GM12878 (cell line): ENCODE data around the gene FOXR1. TPM values are rescaled to one million over a fixed set of nuclear protein-coding genes. Genes with fewer than 3 reads are reported as not detected.

Experiments
- BMI1 ChIP-seq: fragments of 450-650 bp; IDR thresholded peaks from 2 replicates; pipeline ENCODE4 v1.6.1; 2016; ENCODE audit warnings: mild to moderate bottlenecking, moderate library complexity, borderline replicate concordance
- ESRRA ChIP-seq: IDR thresholded peaks from 2 replicates; pipeline ENCODE4 v1.6.1; 2012; ENCODE audit warnings: mild to moderate bottlenecking, low read length, improper control_type of control experiment
- RFX5 ChIP-seq: IDR thresholded peaks from 2 replicates; pipeline ENCODE4 v1.6.1; 2011; ENCODE audit warnings: low read depth, low read length, improper control_type of control experiment
- YBX1 ChIP-seq: fragments of 450-650 bp; IDR thresholded peaks from 2 replicates; pipeline ENCODE4 v1.6.1; 2016; ENCODE audit warnings: antibody characterized with exemption
- ZNF622 ChIP-seq: fragments of 450-650 bp; IDR thresholded peaks from 2 replicates; pipeline ENCODE4 v1.6.1; 2017; ENCODE audit warnings: mild to moderate bottlenecking, inconsistent platforms
- microRNA-seq: library from miRNA; unstranded; fragments of <30 nt; microRNA quantifications from one replicate; pipeline ENCODE4, GENCODE V29; 2018
- polyA plus RNA-seq, 11 experiments: library from polyadenylated mRNA; depleted of rRNA in 4 of 11; unstranded in 6 of 11; stranded (reverse) in 5 of 11; fragments of >200 nt; fragmentation: Nextera tagmentation in 4 of 11; fragmentation: Illumina TruSeq in 1 of 11; extraction: Ambion mirVana in 4 of 11; extraction: Trizol in 1 of 11; gene quantifications; 1 replicate in 1 of 11; 2 replicates in 10 of 11; pipeline versions ENCODE4 v1.2.1 to v1.2.3, GENCODE V29; 2011 to 2016; ENCODE audit warnings: inconsistent platforms in 2 of 11, missing spikeins in 2 of 11, low read depth in 1 of 11
- small RNA-seq: library from RNA; depleted of rRNA; stranded (forward); fragments of <200 nt; gene quantifications from one replicate; pipeline ENCODE3, GENCODE V24; 2014
- total RNA-seq, 4 experiments: library from RNA; depleted of rRNA in 3 of 4; stranded (reverse); fragments of >200 nt in 3 of 4; fragmentation: Illumina TruSeq in 1 of 4; extraction: Trizol in 1 of 4; gene quantifications; 2 replicates each; pipeline versions ENCODE4 v1.2.1 to v1.2.3, GENCODE V29; 2013 to 2021

The FOXR1 gene
- total and polyA plus RNA-seq, 10 of the 15 experiments (the other 5 are each of a cell fraction or from before 2014, with no cell fraction given) = not detected

DNA sequence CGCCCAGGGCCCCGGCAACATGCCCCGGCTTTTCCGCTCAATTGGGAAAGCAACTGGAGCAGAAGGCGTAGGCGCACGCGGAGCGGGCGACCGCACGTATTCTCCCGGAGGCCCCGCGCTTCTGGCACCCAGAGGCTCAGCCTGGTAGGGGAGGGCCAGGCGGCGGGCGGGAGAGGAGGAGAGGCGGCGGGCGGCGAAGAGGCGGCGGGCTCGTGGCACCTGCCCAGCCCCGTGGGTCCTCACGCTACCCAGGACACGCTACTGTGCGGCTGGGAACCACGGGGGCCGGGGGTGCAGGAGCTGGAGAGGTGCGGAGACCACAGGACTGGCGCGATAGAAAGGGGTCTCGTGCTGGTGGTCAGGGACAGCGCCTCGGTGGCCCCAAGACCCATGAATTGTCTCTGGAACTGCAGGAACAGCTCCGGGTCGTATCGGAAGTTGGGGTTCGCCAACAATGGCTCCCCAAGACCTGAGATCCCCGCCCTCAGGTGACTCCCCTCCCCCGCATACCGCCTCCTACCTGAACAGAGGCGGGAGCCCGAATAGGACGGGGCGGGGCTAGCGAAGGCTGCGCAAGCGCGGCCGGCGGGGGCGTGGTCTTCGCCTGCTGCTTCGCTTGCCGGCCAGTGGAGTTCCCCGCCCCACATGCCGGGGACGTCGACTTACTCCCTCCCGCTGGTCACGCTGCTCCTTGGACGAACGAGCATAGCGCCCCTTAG is 58.9 kb downstream of the FOXR1 start, which contains the start of gene SLC37A4 (continued):
- TF ChIP-seq BMI1 (no peak), RFX5 (no peak; the same call in 1 of the 2 replicates), ESRRA (no peak), ZNF622 (no peak), YBX1 (no peak)

Small RNA genes lying within 50 kb of the gene (microRNA-seq; reads per million reads assigned to microRNA genes)
- gene MIR3656 = not detected

Small RNA genes lying within 50 kb of the gene (small RNA-seq; reads per million reads assigned to genes)
- gene AP003392.2 (not detected), gene RF00017 (not detected), gene RF00019 (not detected), gene RN7SL688P (not detected)

Other genes starting within 250 kb of the FOXR1 start
Only the 7 nearest of the 18 such genes appear.
- gene BCL9L, start 45.8 kb upstream of the FOXR1 start, total RNA-seq (2014; rRNA removed) = 1.5 and 1.9 TPM in 2 replicates
- 0.92 and 1.9 TPM in 2 replicates for gene BCL9L, start 45.8 kb upstream of the FOXR1 start, total RNA-seq (2014; rRNA removed; fragmentation: Illumina TruSeq; extraction: Trizol)
- gene BCL9L, start 45.8 kb upstream of the FOXR1 start, total RNA-seq (2021) = 15.9 and 18.4 TPM in 2 replicates
- 0.67 and 0.84 TPM in 2 replicates for gene BCL9L, start 45.8 kb upstream of the FOXR1 start, polyA plus RNA-seq (2011; rRNA removed)
- 1.1 and 6.0 TPM in 2 replicates for gene BCL9L, start 45.8 kb upstream of the FOXR1 start, polyA plus RNA-seq (2014; fragmentation: Illumina TruSeq; extraction: Trizol)
- gene BCL9L, start 45.8 kb upstream of the FOXR1 start, polyA plus RNA-seq (2014; fragmentation: Nextera tagmentation; extraction: Ambion mirVana) = under 1 TPM; 0.04 to 0.11 TPM
- 6.1 and 8.0 TPM in 2 replicates for gene BCL9L, start 45.8 kb upstream of the FOXR1 start, polyA plus RNA-seq (2014; rRNA removed)
- under 1 TPM; 0.53 to 0.87 TPM for gene BCL9L, start 45.8 kb upstream of the FOXR1 start, polyA plus RNA-seq (2016; fragmentation: Nextera tagmentation; extraction: Ambion mirVana)
- gene UPK2, start 15.5 kb upstream of the FOXR1 start, total RNA-seq (2014; rRNA removed) = not detected in 2 replicates
- gene UPK2, start 15.5 kb upstream of the FOXR1 start, total RNA-seq (2014; rRNA removed; fragmentation: Illumina TruSeq; extraction: Trizol) = not detected in 2 replicates
- 0.31 TPM in 1 of 2 replicates, not detected in the other for gene UPK2, start 15.5 kb upstream of the FOXR1 start, total RNA-seq (2021)
- gene UPK2, start 15.5 kb upstream of the FOXR1 start, polyA plus RNA-seq (2011; rRNA removed) = 0.37 and 1.0 TPM in 2 replicates
- 0.07 TPM in 1 of 2 replicates, not detected in the other for gene UPK2, start 15.5 kb upstream of the FOXR1 start, polyA plus RNA-seq (2014; fragmentation: Illumina TruSeq; extraction: Trizol)
- gene UPK2, start 15.5 kb upstream of the FOXR1 start, polyA plus RNA-seq (2014; fragmentation: Nextera tagmentation; extraction: Ambion mirVana) = not detected
- gene UPK2, start 15.5 kb upstream of the FOXR1 start, polyA plus RNA-seq (2014; rRNA removed) = 0.20 TPM in 1 of 2 replicates, not detected in the other
- gene UPK2, start 15.5 kb upstream of the FOXR1 start, polyA plus RNA-seq (2016; fragmentation: Nextera tagmentation; extraction: Ambion mirVana) = not detected
- gene CENATAC, start 26.4 kb downstream of the FOXR1 start, total RNA-seq (2014; rRNA removed) = 31.1 and 35.5 TPM in 2 replicates
- gene CENATAC, start 26.4 kb downstream of the FOXR1 start, total RNA-seq (2014; rRNA removed; fragmentation: Illumina TruSeq; extraction: Trizol) = 26.7 and 30.7 TPM in 2 replicates
- 19.0 and 24.0 TPM in 2 replicates for gene CENATAC, start 26.4 kb downstream of the FOXR1 start, total RNA-seq (2021)
- gene CENATAC, start 26.4 kb downstream of the FOXR1 start, polyA plus RNA-seq (2011; rRNA removed) = 26.4 and 31.1 TPM in 2 replicates
- 17.1 and 19.5 TPM in 2 replicates for gene CENATAC, start 26.4 kb downstream of the FOXR1 start, polyA plus RNA-seq (2014; fragmentation: Illumina TruSeq; extraction: Trizol)
- 1 to 10 TPM; 4.8 to 8.2 TPM for gene CENATAC, start 26.4 kb downstream of the FOXR1 start, polyA plus RNA-seq (2014; fragmentation: Nextera tagmentation; extraction: Ambion mirVana)
- 33.7 and 37.1 TPM in 2 replicates for gene CENATAC, start 26.4 kb downstream of the FOXR1 start, polyA plus RNA-seq (2014; rRNA removed)
- gene CENATAC, start 26.4 kb downstream of the FOXR1 start, polyA plus RNA-seq (2016; fragmentation: Nextera tagmentation; extraction: Ambion mirVana) = 10 to 100 TPM; 19.3 to 24.2 TPM
- 886 and 1,063 TPM in 2 replicates for gene RPS25, start 46.6 kb downstream of the FOXR1 start, total RNA-seq (2014; rRNA removed)
- gene RPS25, start 46.6 kb downstream of the FOXR1 start, total RNA-seq (2014; rRNA removed; fragmentation: Illumina TruSeq; extraction: Trizol) = 3,203 and 3,262 TPM in 2 replicates
- gene RPS25, start 46.6 kb downstream of the FOXR1 start, total RNA-seq (2021) = 1,627 and 1,676 TPM in 2 replicates
- 1,188 and 1,624 TPM in 2 replicates for gene RPS25, start 46.6 kb downstream of the FOXR1 start, polyA plus RNA-seq (2011; rRNA removed)
- 3,746 and 5,671 TPM in 2 replicates for gene RPS25, start 46.6 kb downstream of the FOXR1 start, polyA plus RNA-seq (2014; fragmentation: Illumina TruSeq; extraction: Trizol)
- gene RPS25, start 46.6 kb downstream of the FOXR1 start, polyA plus RNA-seq (2014; fragmentation: Nextera tagmentation; extraction: Ambion mirVana) = 1,000 to 10,000 TPM; 3,292 to 3,419 TPM
- 1,401 and 2,108 TPM in 2 replicates for gene RPS25, start 46.6 kb downstream of the FOXR1 start, polyA plus RNA-seq (2014; rRNA removed)
- gene RPS25, start 46.6 kb downstream of the FOXR1 start, polyA plus RNA-seq (2016; fragmentation: Nextera tagmentation; extraction: Ambion mirVana) = 1,000 to 10,000 TPM; 2,959 to 3,172 TPM
- gene TRAPPC4, start 47.0 kb downstream of the FOXR1 start, total RNA-seq (2014; rRNA removed) = 76.5 and 87.1 TPM in 2 replicates
- 66.1 and 69.1 TPM in 2 replicates for gene TRAPPC4, start 47.0 kb downstream of the FOXR1 start, total RNA-seq (2014; rRNA removed; fragmentation: Illumina TruSeq; extraction: Trizol)
- 62.7 and 62.8 TPM in 2 replicates for gene TRAPPC4, start 47.0 kb downstream of the FOXR1 start, total RNA-seq (2021)
- gene TRAPPC4, start 47.0 kb downstream of the FOXR1 start, polyA plus RNA-seq (2011; rRNA removed) = 94.2 and 105 TPM in 2 replicates
- gene TRAPPC4, start 47.0 kb downstream of the FOXR1 start, polyA plus RNA-seq (2014; fragmentation: Illumina TruSeq; extraction: Trizol) = 56.7 and 61.6 TPM in 2 replicates
- gene TRAPPC4, start 47.0 kb downstream of the FOXR1 start, polyA plus RNA-seq (2014; fragmentation: Nextera tagmentation; extraction: Ambion mirVana) = 100 to 1,000 TPM; 205 to 231 TPM
- gene TRAPPC4, start 47.0 kb downstream of the FOXR1 start, polyA plus RNA-seq (2014; rRNA removed) = 91.5 and 92.7 TPM in 2 replicates
- gene TRAPPC4, start 47.0 kb downstream of the FOXR1 start, polyA plus RNA-seq (2016; fragmentation: Nextera tagmentation; extraction: Ambion mirVana) = 100 to 1,000 TPM; 188 to 196 TPM
- 15.5 and 17.1 TPM in 2 replicates for gene SLC37A4, start 59.1 kb downstream of the FOXR1 start, total RNA-seq (2014; rRNA removed)
- gene SLC37A4, start 59.1 kb downstream of the FOXR1 start, total RNA-seq (2014; rRNA removed; fragmentation: Illumina TruSeq; extraction: Trizol) = 11.5 and 11.6 TPM in 2 replicates
- 19.2 and 20.6 TPM in 2 replicates for gene SLC37A4, start 59.1 kb downstream of the FOXR1 start, total RNA-seq (2021)
- 22.0 and 29.7 TPM in 2 replicates for gene SLC37A4, start 59.1 kb downstream of the FOXR1 start, polyA plus RNA-seq (2011; rRNA removed)
- gene SLC37A4, start 59.1 kb downstream of the FOXR1 start, polyA plus RNA-seq (2014; fragmentation: Illumina TruSeq; extraction: Trizol) = 16.4 and 20.1 TPM in 2 replicates
- gene SLC37A4, start 59.1 kb downstream of the FOXR1 start, polyA plus RNA-seq (2014; fragmentation: Nextera tagmentation; extraction: Ambion mirVana) = 10 to 100 TPM; 11.9 to 12.1 TPM
- gene SLC37A4, start 59.1 kb downstream of the FOXR1 start, polyA plus RNA-seq (2014; rRNA removed) = 25.3 and 25.8 TPM in 2 replicates
- gene SLC37A4, start 59.1 kb downstream of the FOXR1 start, polyA plus RNA-seq (2016; fragmentation: Nextera tagmentation; extraction: Ambion mirVana) = 10 to 100 TPM; 24.2 to 27.8 TPM
- 90.7 and 94.9 TPM in 2 replicates for gene HYOU1, start 85.4 kb downstream of the FOXR1 start, total RNA-seq (2014; rRNA removed)
- 80.8 and 91.5 TPM in 2 replicates for gene HYOU1, start 85.4 kb downstream of the FOXR1 start, total RNA-seq (2014; rRNA removed; fragmentation: Illumina TruSeq; extraction: Trizol)
- gene HYOU1, start 85.4 kb downstream of the FOXR1 start, total RNA-seq (2021) = 133 and 156 TPM in 2 replicates
- 74.8 and 119 TPM in 2 replicates for gene HYOU1, start 85.4 kb downstream of the FOXR1 start, polyA plus RNA-seq (2011; rRNA removed)
- 93.2 and 121 TPM in 2 replicates for gene HYOU1, start 85.4 kb downstream of the FOXR1 start, polyA plus RNA-seq (2014; fragmentation: Illumina TruSeq; extraction: Trizol)
- gene HYOU1, start 85.4 kb downstream of the FOXR1 start, polyA plus RNA-seq (2014; fragmentation: Nextera tagmentation; extraction: Ambion mirVana) = 10 to 100 TPM; 15.4 to 46.3 TPM
- gene HYOU1, start 85.4 kb downstream of the FOXR1 start, polyA plus RNA-seq (2014; rRNA removed) = 99.4 and 116 TPM in 2 replicates
- 100 to 1,000 TPM; 154 to 157 TPM for gene HYOU1, start 85.4 kb downstream of the FOXR1 start, polyA plus RNA-seq (2016; fragmentation: Nextera tagmentation; extraction: Ambion mirVana)